Endothelial cell of umbilical vein (primary cell): ENCODE results near the gene CHD6. TPM values are rescaled to one million over a fixed set of nuclear protein-coding genes. Genes with fewer than 3 reads are reported as not detected.

Experiments
- BruUV-seq: library from RNA; stranded (reverse); fragments of 400-500 nt; replicated peaks from 2 replicates; lab custom pipeline; 2021; lab: Mats Ljungman, UMichigan
- CTCF ChIA-PET: fragments of 300-600, 350-600 bp; sonication (Branson Sonifier 250); formaldehyde crosslinking; loops from one replicate; lab custom pipeline; 2021; ENCODE audit warnings: antibody characterized with exemption, inconsistent platforms; lab: Charles Lee
- POLR2A ChIA-PET: fragments of 300-600, 350-600 bp; sonication (Branson Sonifier 250); formaldehyde crosslinking; loops from one replicate; lab custom pipeline; 2021; ENCODE audit warnings: antibody characterized with exemption, inconsistent platforms; lab: Charles Lee
- DNase-seq: peaks from one replicate; pipeline ENCODE4 v3.0.0-alpha.2; 2011; ENCODE audit warnings: low read depth, low spot score
- FAIRE-seq: peaks from 2 replicates; lab custom pipeline; 2011; peaks lifted over from hg19 to GRCh38; lab: Jason Lieb, UNC
- H2AFZ ChIP-seq: 2 replicates; pipeline ENCODE4 v1.6.0; 2012; ENCODE audit warnings: low read depth, low read length, control low read depth, inconsistent platforms
- H3K27ac ChIP-seq: 2 replicates; pipeline ENCODE4 v1.5.1; 2011; ENCODE audit warnings: low read depth, mild to moderate bottlenecking, control low read depth, low read length, moderate library complexity; ENCODE audit not compliant: insufficient read depth
- H3K27me3 ChIP-seq, 2 experiments: 2 replicates each; pipeline versions ENCODE4 v1.6.0 to v1.6.1; 2011; ENCODE audit warnings: low read length in 2 of 2, mixed read lengths in 1 of 2; ENCODE audit not compliant: control insufficient read depth in 2 of 2, insufficient read depth in 2 of 2
- H3K36me3 ChIP-seq, 2 experiments: 2 replicates in 1 of 2; 3 replicates in 1 of 2; pipeline ENCODE4 v1.5.1; 2011; ENCODE audit warnings: low read length in 2 of 2, mild to moderate bottlenecking in 1 of 2, moderate library complexity in 1 of 2; ENCODE audit not compliant: control insufficient read depth in 2 of 2, insufficient read depth in 2 of 2; ENCODE audit errors: extremely low read depth in 1 of 2
- H3K4me1 ChIP-seq: 3 replicates; pipeline ENCODE4 v1.5.1; 2011; ENCODE audit warnings: mild to moderate bottlenecking, low read length; ENCODE audit not compliant: control insufficient read depth, insufficient read depth; ENCODE audit errors: extremely low read depth
- H3K4me2 ChIP-seq: 2 replicates; pipeline ENCODE4 v1.6.1; 2011; ENCODE audit warnings: low read length, control low read depth, mixed read lengths; ENCODE audit not compliant: insufficient read depth
- H3K4me3 ChIP-seq, 3 experiments: fragments of 200-600 bp in 1 of 3; sonication (generic), shearing (Covaris generic) in 1 of 3; replicated peaks in 1 of 3; 2 replicates each; pipeline ENCODE4 v1.5.1; 2011 to 2016; ENCODE audit warnings: control low read depth in 3 of 3, low read length in 3 of 3, mild to moderate bottlenecking in 2 of 3, inconsistent platforms in 1 of 3, low read depth in 1 of 3, moderate library complexity in 1 of 3; ENCODE audit not compliant: insufficient read depth in 1 of 3
- H3K79me2 ChIP-seq: 2 replicates; pipeline ENCODE4 v1.6.0; 2012; ENCODE audit warnings: low read length, inconsistent platforms; ENCODE audit not compliant: control insufficient read depth, insufficient read depth
- H3K9ac ChIP-seq: replicated peaks from 2 replicates; pipeline ENCODE3; 2011; ENCODE audit warnings: low read length, control low read depth; ENCODE audit not compliant: insufficient read depth; ENCODE audit errors: extremely low read depth
- H3K9me1 ChIP-seq: replicated peaks from 3 replicates; pipeline ENCODE4 v1.6.0; 2011; ENCODE audit warnings: mild to moderate bottlenecking, low read length; ENCODE audit not compliant: control insufficient read depth, insufficient read depth; ENCODE audit errors: extremely low read depth
- H3K9me3 ChIP-seq: replicated peaks from 2 replicates; pipeline ENCODE4 v1.5.1; 2012; ENCODE audit warnings: low read length, inconsistent platforms; ENCODE audit not compliant: control insufficient read depth, insufficient read depth
- H4K20me1 ChIP-seq: replicated peaks from 2 replicates; pipeline ENCODE3; 2011; ENCODE audit warnings: mild to moderate bottlenecking, low read length; ENCODE audit not compliant: control insufficient read depth, insufficient read depth; ENCODE audit errors: extremely low read depth
- EZH2 ChIP-seq: IDR thresholded peaks from 2 replicates; pipeline ENCODE4 v1.6.1; 2012; ENCODE audit warnings: borderline replicate concordance, low read depth, mild to moderate bottlenecking, moderate library complexity, low read length, inconsistent platforms; ENCODE audit not compliant: severe bottlenecking
- GATA2 ChIP-seq: IDR thresholded peaks from 2 replicates; pipeline ENCODE4 v1.7.0; 2011; ENCODE audit warnings: low read depth, mild to moderate bottlenecking, moderate library complexity, mixed read lengths, low read length; ENCODE audit not compliant: insufficient read length, insufficient read depth
- JUN ChIP-seq: IDR thresholded peaks from 2 replicates; pipeline ENCODE4 v1.6.1; 2011; ENCODE audit warnings: borderline replicate concordance, low read depth; ENCODE audit not compliant: insufficient read length, insufficient read depth
- MYC ChIP-seq: IDR thresholded peaks from one replicate; pipeline ENCODE4 v1.6.1; 2011; ENCODE audit warnings: mild to moderate bottlenecking, low read depth, low read length
- POLR2AphosphoS5 ChIP-seq: IDR thresholded peaks from 2 replicates; pipeline ENCODE4 v1.6.1; 2012; ENCODE audit warnings: low read depth, mild to moderate bottlenecking, control low read depth, low read length, moderate library complexity; ENCODE audit not compliant: insufficient read depth
- dilution Hi-C: fragments of 300-500 bp; cut with MboI; formaldehyde crosslinking; loops from one replicate; pipeline ENCODE4 v1.15.0; 2019; ENCODE audit warnings: low sequenced_read_pairs; ENCODE audit not compliant: extremely low pct_ligation_motif_present
- intact Hi-C: fragments of 100-400 bp; cut with micrococcal nuclease; formaldehyde crosslinking; loops from one replicate; pipeline ENCODE4 v1.10.0; 2022
- polyA plus RNA-seq, 4 experiments: library from polyadenylated mRNA; depleted of rRNA in 3 of 4; stranded (reverse) in 3 of 4; unstranded in 1 of 4; fragments of >200 nt; gene quantifications; 2 replicates each; pipeline versions ENCODE4 v1.2.1 to v1.2.3, GENCODE V29; 2011 to 2012; ENCODE audit warnings: missing spikeins in 1 of 4
- total RNA-seq: library from RNA; stranded (reverse); gene quantifications from 2 replicates; pipeline ENCODE4 v1.2.3, GENCODE V29; 2021
- TF ChIP-seq, protein P1 (sequence below), 2 donors: IDR thresholded peaks; 1 replicate in 1 of 2; 2 replicates in 1 of 2; pipeline ENCODE4 v1.5.1; 2011; ENCODE audit warnings: low read length in 2 of 2, mild to moderate bottlenecking in 2 of 2, moderate library complexity in 2 of 2, control low read depth in 1 of 2, inconsistent platforms in 1 of 2, low read depth in 1 of 2; ENCODE audit not compliant: insufficient read depth in 1 of 2; ENCODE audit errors: extremely low read depth in 1 of 2

The CHD6 gene
- total and polyA plus RNA-seq, 2 donors (not counting 3 experiments of a cell fraction or from before 2014, with no cell fraction given) = 7.2 to 33.7 TPM

DNA sequence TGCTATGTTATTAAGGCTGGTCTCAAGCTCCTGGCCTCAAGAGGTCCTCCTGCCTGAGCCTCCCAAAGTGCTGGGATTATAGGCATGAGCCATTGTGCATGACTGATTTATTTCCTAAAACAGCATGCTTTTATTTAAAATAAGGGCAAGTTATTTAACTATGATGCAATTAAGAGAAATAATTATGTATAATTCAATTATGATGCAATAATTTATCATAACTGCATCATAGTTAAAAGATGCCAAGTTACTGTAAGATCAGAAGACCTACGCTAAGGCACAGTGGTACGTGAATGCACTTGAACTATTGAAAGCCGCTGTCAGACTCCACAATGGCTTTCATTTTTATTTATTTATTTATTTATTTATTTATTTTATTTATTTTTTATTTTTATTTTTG is 227.3 kb downstream of the CHD6 start:
- H3K36me3 ChIP-seq = no peaks in the 10 kb centered on the region
- intact Hi-C loops (no loop called here), dilution Hi-C loops (no loop called here)
- no peak for FAIRE-seq
- H3K79me2 ChIP-seq = no peaks in the 10 kb centered on the region
- no peak overlapping the region for H3K4me2 ChIP-seq
- H2AFZ ChIP-seq = no peak overlapping the region
- BruUV-seq = no TSS peak
- H3K27ac ChIP-seq = no peak overlapping the region
- no peaks in the 10 kb centered on the region for H3K9me1 ChIP-seq
- TF ChIP-seq POLR2AphosphoS5 (no peak), GATA2 (no peak), JUN (no peak), EZH2 (no peak), MYC (no peak)
- TF ChIP-seq, protein P1, sequence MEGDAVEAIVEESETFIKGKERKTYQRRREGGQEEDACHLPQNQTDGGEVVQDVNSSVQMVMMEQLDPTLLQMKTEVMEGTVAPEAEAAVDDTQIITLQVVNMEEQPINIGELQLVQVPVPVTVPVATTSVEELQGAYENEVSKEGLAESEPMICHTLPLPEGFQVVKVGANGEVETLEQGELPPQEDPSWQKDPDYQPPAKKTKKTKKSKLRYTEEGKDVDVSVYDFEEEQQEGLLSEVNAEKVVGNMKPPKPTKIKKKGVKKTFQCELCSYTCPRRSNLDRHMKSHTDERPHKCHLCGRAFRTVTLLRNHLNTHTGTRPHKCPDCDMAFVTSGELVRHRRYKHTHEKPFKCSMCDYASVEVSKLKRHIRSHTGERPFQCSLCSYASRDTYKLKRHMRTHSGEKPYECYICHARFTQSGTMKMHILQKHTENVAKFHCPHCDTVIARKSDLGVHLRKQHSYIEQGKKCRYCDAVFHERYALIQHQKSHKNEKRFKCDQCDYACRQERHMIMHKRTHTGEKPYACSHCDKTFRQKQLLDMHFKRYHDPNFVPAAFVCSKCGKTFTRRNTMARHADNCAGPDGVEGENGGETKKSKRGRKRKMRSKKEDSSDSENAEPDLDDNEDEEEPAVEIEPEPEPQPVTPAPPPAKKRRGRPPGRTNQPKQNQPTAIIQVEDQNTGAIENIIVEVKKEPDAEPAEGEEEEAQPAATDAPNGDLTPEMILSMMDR (IDR thresholded peaks at IDR 0.05; ENCODE audit: extremely low read depth in 1 of 2, insufficient read depth in 1 of 2, low read depth in 1 of 2, low read length in 2 of 2) = no peak
- no peak overlapping the region for H3K9ac ChIP-seq
- no peak overlapping the region for H3K4me3 ChIP-seq
- H3K27me3 ChIP-seq = peaks cover 0 to 1% of the 10 kb centered on the region in 2 experiments
- no peaks in the 10 kb centered on the region for H4K20me1 ChIP-seq
- ChIA-PET POLR2A (no interaction called here), CTCF (no interaction called here)
- DNase-seq = no peak
- no peaks in the 10 kb centered on the region for H3K9me3 ChIP-seq
- H3K4me1 ChIP-seq = no peaks in the 10 kb centered on the region
